Activated CD4-positive, alpha-beta T cell treated with anti-CD3 and anti-CD28 coated beads for 36 hours (primary cell): ENCODE measurements around the gene NDEL1. TPM values are rescaled to one million over a fixed set of nuclear protein-coding genes. Genes with fewer than 3 reads are reported as not detected.

ENCODE experiments used
- ATAC-seq: fragments of 200-7000 bp; cut with Tn5 transposase; one replicate; pipeline ENCODE4 v1.10.0; 2021; ENCODE audit warnings: mild to moderate bottlenecking, moderate library complexity
- CTCF ChIA-PET: fragments of 350-600 bp; sonication (Branson Sonifier 250); formaldehyde crosslinking; loops from one replicate; lab custom pipeline; 2021; ENCODE audit warnings: antibody characterized with exemption; lab: Charles Lee
- POLR2A ChIA-PET: fragments of 350-600 bp; sonication (Branson Sonifier 250); formaldehyde crosslinking; loops from one replicate; lab custom pipeline; 2021; ENCODE audit warnings: antibody characterized with exemption, inconsistent platforms; lab: Charles Lee
- DNase-seq: peaks from one replicate; pipeline ENCODE4 v3.0.0-alpha.2; 2020
- H3K27ac Mint-ChIP-seq: one replicate; pipeline ENCODE4 v1.8.0; 2021; ENCODE audit warnings: mixed read lengths
- H3K27me3 Mint-ChIP-seq: one replicate; pipeline ENCODE4 v1.8.0; 2021; ENCODE audit warnings: mixed read lengths
- H3K36me3 Mint-ChIP-seq: one replicate; pipeline ENCODE4 v1.8.0; 2021; ENCODE audit warnings: low read depth, mixed read lengths
- H3K4me1 Mint-ChIP-seq: one replicate; pipeline ENCODE4 v1.8.0; 2021; ENCODE audit warnings: mixed read lengths
- H3K4me3 Mint-ChIP-seq: one replicate; pipeline ENCODE4 v1.8.0; 2021; ENCODE audit warnings: mild to moderate bottlenecking, moderate library complexity, mixed read lengths
- H3K9me3 Mint-ChIP-seq: one replicate; pipeline ENCODE4 v1.8.0; 2021; ENCODE audit warnings: low read depth, mixed read lengths
- intact Hi-C, 2 experiments: fragments of 100-400 bp; cut with DNase I in 1 of 2; cut with micrococcal nuclease in 1 of 2; formaldehyde crosslinking; loops; one replicate each; pipeline versions ENCODE4 v1.14.2 to v1.15.1; 2022 to 2024; cut with DNase I, micrococcal nuclease
- total RNA-seq, 2 experiments: library from RNA; stranded (reverse); gene quantifications; one replicate each; pipeline ENCODE4 v1.2.3, GENCODE V29; 2021

Gene NDEL1
- total RNA-seq, 2 experiments from 2014 or later: 51.9 to 58.6 TPM

- ChIA-PET POLR2A (interaction anchor here (0.7 kb wide), 1 partner anchor 143 kb away, joined by 4 read pairs; the partner anchor contains the start of gene SLC25A35), CTCF (interaction anchor here (1.1 to 1.8 kb wide), 4 partner anchors 17 to 308 kb away, joined by 4 to 6 read pairs (median 5); no protein-coding TSS in a partner anchor)
- intact Hi-C loops: loop anchor here in 1 of 2 experiments (5.0 kb wide), 4 partner anchors 301 to 1796 kb away; partner anchors contain the start of genes HES7, KIAA0753 and TXNDC17
- ATAC-seq (no peak), DNase-seq (no peak)
- Mint-ChIP-seq H3K36me3 (peaks cover 14% of the 10 kb centered on the region), H3K27me3 (no peaks in the 10 kb centered on the region), H3K9me3 (no peaks in the 10 kb centered on the region), H3K27ac (peak overlapping the region; percentile 24), H3K4me1 (peaks cover 52% of the 10 kb centered on the region), H3K4me3 (no peak overlapping the region)
Measured at GRCh38 chr17:8438441-8438840, 2.8 kb downstream of the NDEL1 start.

DNA sequence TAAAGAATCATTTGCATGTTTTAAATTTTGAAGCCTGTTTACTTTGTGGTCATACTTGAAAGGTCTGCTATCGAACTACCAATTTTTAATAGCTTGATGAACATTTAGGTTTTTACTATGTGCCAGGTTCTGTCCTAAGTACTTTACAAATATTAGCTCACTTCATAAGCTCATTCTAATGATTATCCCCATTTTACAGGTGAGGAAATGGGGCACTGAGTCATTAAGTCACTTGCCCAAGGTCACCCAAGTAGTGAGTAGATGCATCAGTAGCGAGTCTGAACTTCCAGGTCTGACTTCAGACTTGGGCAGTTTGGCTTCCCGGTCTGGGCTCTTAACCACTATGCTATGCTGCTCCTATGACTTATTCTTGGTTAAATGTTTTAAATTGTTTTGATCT is 4.0 kb downstream of the NDEL1 start:
- intact Hi-C loops: loop anchor here in 1 of 2 experiments (5.0 kb wide), 4 partner anchors 302 to 1797 kb away; partner anchors contain the start of genes HES7, KIAA0753 and TXNDC17
- POLR2A ChIA-PET: interaction anchor here (0.7 kb wide), 1 partner anchor 138 kb away, joined by 3 read pairs; no protein-coding TSS in a partner anchor
- peaks cover 58% of the 10 kb centered on the region for H3K4me1 Mint-ChIP-seq

GRCh38 chr17:8441690-8442089 is 6.0 kb downstream of the NDEL1 start:
- DNase-seq (no peak), ATAC-seq (no peak)
- Mint-ChIP-seq H3K4me3 (no peak overlapping the region), H3K9me3 (no peaks in the 10 kb centered on the region), H3K27me3 (no peaks in the 10 kb centered on the region), H3K4me1 (peaks cover 57% of the 10 kb centered on the region), H3K36me3 (peaks cover 28% of the 10 kb centered on the region), H3K27ac (peak overlapping the region; percentile 8)
- CTCF ChIA-PET: no interaction called here
- POLR2A ChIA-PET: no interaction called here
- intact Hi-C loops: no loop called here

More for the DNA sequence above, 4.0 kb downstream of the NDEL1 start:
- no peak overlapping the region for H3K4me3 Mint-ChIP-seq
- peaks cover 18% of the 10 kb centered on the region for H3K36me3 Mint-ChIP-seq
- H3K27me3 Mint-ChIP-seq: no peaks in the 10 kb centered on the region
- CTCF ChIA-PET: interaction anchor here (0.7 kb wide), 1 partner anchor 30 kb away, joined by 3 read pairs; no protein-coding TSS in a partner anchor
- no peak for ATAC-seq
- no peak for DNase-seq
- H3K9me3 Mint-ChIP-seq: no peaks in the 10 kb centered on the region
- H3K27ac Mint-ChIP-seq: peak overlapping the region; percentile 68

DNA sequence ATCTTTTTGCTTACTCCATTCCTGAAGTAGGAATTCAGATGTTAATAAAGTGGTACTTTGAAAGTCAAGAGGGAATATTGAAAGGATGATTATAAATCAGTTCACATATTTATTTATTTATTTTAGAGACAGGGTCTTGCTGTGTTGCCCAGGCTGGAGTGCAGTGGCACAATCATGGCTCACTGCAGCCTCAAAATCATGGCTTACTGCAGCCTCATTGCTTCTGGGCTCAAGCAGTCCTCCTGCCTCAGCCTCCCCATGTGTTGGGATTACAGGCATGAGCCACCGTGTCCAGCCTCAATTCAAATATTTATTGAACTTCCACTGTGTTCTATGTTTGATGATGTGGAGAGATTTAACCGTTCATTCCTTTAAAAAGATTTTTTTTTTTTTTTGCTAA is 6.6 kb downstream of the NDEL1 start:
- ChIA-PET POLR2A (no interaction called here), CTCF (no interaction called here)
- H3K27ac Mint-ChIP-seq: peak overlapping the region; percentile 8
- H3K36me3 Mint-ChIP-seq: peaks cover 32% of the 10 kb centered on the region
- H3K4me3 Mint-ChIP-seq: no peak overlapping the region
- H3K27me3 Mint-ChIP-seq: no peaks in the 10 kb centered on the region
- ATAC-seq: no peak
- DNase-seq: no peak
- H3K4me1 Mint-ChIP-seq: peaks cover 53% of the 10 kb centered on the region
- intact Hi-C loops: no loop called here
- no peaks in the 10 kb centered on the region for H3K9me3 Mint-ChIP-seq

DNA sequence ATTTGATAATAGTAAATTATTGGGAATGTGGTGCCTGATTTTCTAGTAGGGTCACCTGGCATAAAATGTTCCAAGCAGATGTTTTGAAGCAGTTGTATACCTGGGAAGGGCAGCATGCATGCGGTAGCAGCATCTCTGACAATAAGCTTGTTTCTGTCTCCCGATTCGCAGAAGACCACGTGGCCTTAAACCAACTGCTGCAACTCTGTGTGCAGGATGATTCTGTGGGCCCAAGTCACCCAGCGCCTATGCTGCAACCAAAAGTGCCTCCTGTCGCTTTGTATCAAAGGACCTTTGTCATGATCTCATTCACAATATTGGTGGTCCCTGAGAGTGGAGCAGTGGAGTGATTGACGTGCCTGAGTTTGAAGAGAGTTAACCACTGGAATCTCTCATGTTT is 8.1 kb downstream of the NDEL1 start:
- H3K4me1 Mint-ChIP-seq: peaks cover 40% of the 10 kb centered on the region
- DNase-seq (no peak), ATAC-seq (no peak)
- no peak overlapping the region for H3K27ac Mint-ChIP-seq
- no peak overlapping the region for H3K4me3 Mint-ChIP-seq
- intact Hi-C loops: no loop called here
- no peaks in the 10 kb centered on the region for H3K27me3 Mint-ChIP-seq
- H3K9me3 Mint-ChIP-seq: no peaks in the 10 kb centered on the region
- POLR2A ChIA-PET: no interaction called here
- peaks cover 37% of the 10 kb centered on the region for H3K36me3 Mint-ChIP-seq
- CTCF ChIA-PET: interaction anchor here (1.0 kb wide), 1 partner anchor 34 kb away, joined by 5 read pairs; no protein-coding TSS in a partner anchor

GRCh38 chr17:8444494-8444893 is 8.8 kb downstream of the NDEL1 start:
- Mint-ChIP-seq H3K9me3 (no peaks in the 10 kb centered on the region), H3K27me3 (no peaks in the 10 kb centered on the region), H3K36me3 (peaks cover 40% of the 10 kb centered on the region), H3K4me1 (peaks cover 37% of the 10 kb centered on the region), H3K27ac (no peak overlapping the region), H3K4me3 (no peak overlapping the region)
- DNase-seq: no peak
- intact Hi-C loops: no loop called here
- ChIA-PET POLR2A (interaction anchor here (0.7 kb wide), 1 partner anchor 149 kb away, joined by 3 read pairs; the partner anchor contains the start of gene SLC25A35), CTCF (interaction anchor here (1.0 kb wide), 1 partner anchor 34 kb away, joined by 5 read pairs; no protein-coding TSS in a partner anchor)
- no peak for ATAC-seq

DNA sequence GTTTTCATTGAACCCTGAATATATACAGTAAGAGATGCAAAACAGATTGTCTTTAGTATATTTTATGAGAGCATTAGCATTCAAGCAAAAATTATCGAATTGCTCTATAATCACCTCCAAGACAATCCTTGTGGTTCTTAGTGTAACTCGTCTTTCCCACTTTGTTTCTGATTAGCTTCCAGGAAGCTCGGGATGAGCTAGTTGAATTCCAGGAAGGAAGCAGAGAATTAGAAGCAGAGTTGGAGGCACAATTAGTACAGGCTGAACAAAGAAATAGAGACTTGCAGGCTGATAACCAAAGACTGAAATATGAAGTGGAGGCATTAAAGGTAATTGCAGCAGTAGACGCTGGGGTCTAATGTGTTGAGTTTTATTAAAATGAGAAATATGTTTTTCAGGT is 9.9 kb downstream of the NDEL1 start:
- ATAC-seq (no peak), DNase-seq (no peak)
- Mint-ChIP-seq H3K4me1 (peaks cover 29% of the 10 kb centered on the region), H3K27me3 (no peaks in the 10 kb centered on the region), H3K27ac (no peak overlapping the region), H3K4me3 (no peak overlapping the region), H3K9me3 (no peaks in the 10 kb centered on the region), H3K36me3 (peaks cover 43% of the 10 kb centered on the region)
- POLR2A ChIA-PET: interaction anchor here (1.3 kb wide), 1 partner anchor 9 kb away, joined by 3 read pairs; no protein-coding TSS in a partner anchor
- intact Hi-C loops: no loop called here
- CTCF ChIA-PET: interaction anchor here (1.0 to 1.9 kb wide), 2 partner anchors 9 to 35 kb away, joined by 3 to 6 read pairs; no protein-coding TSS in a partner anchor

GRCh38 chr17:8447799-8448198 is 12.1 kb downstream of the NDEL1 start:
- ChIA-PET CTCF (no interaction called here), POLR2A (no interaction called here)
- Mint-ChIP-seq H3K4me3 (no peak overlapping the region), H3K4me1 (peaks cover 12% of the 10 kb centered on the region), H3K27me3 (no peaks in the 10 kb centered on the region), H3K27ac (no peak overlapping the region), H3K36me3 (peaks cover 56% of the 10 kb centered on the region), H3K9me3 (no peaks in the 10 kb centered on the region)
- DNase-seq (no peak), ATAC-seq (no peak)
- intact Hi-C loops: no loop called here

DNA sequence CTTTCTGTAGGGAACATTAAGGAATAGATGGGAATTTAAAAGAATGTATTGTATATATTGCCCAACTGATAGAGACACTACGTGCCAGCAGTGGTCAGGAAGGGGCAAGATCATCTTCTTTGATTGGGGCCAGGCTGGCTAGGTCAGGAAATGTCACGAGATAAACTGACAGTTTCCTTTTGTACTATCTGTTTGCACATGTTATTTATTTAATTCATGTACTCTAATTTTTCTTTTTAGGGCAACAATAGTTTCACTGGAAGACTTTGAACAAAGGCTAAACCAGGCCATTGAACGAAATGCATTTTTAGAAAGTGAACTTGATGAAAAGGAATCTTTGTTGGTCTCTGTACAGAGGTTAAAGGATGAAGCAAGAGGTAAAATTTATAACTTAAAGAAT is 12.6 kb downstream of the NDEL1 start:
- ChIA-PET CTCF (interaction anchor here (1.2 kb wide), 1 partner anchor 38 kb away, joined by 4 read pairs; no protein-coding TSS in a partner anchor), POLR2A (no interaction called here)
- Mint-ChIP-seq H3K36me3 (peaks cover 60% of the 10 kb centered on the region), H3K27me3 (no peaks in the 10 kb centered on the region), H3K9me3 (no peaks in the 10 kb centered on the region), H3K4me3 (no peak overlapping the region), H3K27ac (no peak overlapping the region), H3K4me1 (peaks cover 8% of the 10 kb centered on the region)
- ATAC-seq (no peak), DNase-seq (no peak)
- intact Hi-C loops: no loop called here

GRCh38 chr17:8451933-8452614 is 16.4 kb downstream of the NDEL1 start:
- Mint-ChIP-seq H3K27ac (no peak overlapping the region), H3K36me3 (peaks cover 61% of the 10 kb centered on the region), H3K4me3 (no peak overlapping the region), H3K9me3 (no peaks in the 10 kb centered on the region), H3K27me3 (no peaks in the 10 kb centered on the region), H3K4me1 (peaks cover 5% of the 10 kb centered on the region)
- intact Hi-C loops: no loop called here
- ChIA-PET POLR2A (no interaction called here), CTCF (no interaction called here)
- no peak for ATAC-seq
- no peak for DNase-seq

DNA sequence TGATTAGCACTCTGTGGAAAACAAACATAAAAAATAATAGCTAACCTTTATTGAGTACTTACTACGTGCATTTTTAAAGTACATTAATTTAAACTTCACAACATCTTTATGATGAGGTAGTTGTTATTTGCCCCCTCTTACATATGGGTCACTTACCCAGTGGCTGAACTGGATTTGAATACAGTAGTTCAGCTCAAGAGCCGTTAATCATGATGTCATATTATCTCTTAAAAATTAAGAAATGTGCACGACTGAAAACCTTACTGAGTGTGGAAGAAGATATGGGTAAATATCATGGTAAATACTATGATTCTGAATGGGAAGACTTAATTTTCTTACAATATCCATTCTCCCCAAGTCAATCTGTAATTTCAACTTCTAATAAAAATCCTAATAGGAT is 17.6 kb downstream of the NDEL1 start:
- ATAC-seq (no peak), DNase-seq (no peak)
- no peaks in the 10 kb centered on the region for H3K9me3 Mint-ChIP-seq
- peaks cover 62% of the 10 kb centered on the region for H3K36me3 Mint-ChIP-seq
- no peaks in the 10 kb centered on the region for H3K27me3 Mint-ChIP-seq
- intact Hi-C loops: no loop called here
- H3K4me1 Mint-ChIP-seq: peaks cover 12% of the 10 kb centered on the region
- CTCF ChIA-PET: no interaction called here
- no peak overlapping the region for H3K27ac Mint-ChIP-seq
- no peak overlapping the region for H3K4me3 Mint-ChIP-seq
- POLR2A ChIA-PET: no interaction called here
